Sigmoid colon (tissue), 4 donors: ENCODE measurements around the gene SAC3D1.

ENCODE experiments used
- EP300 ChIP-seq, 4 donors: sonication (generic); formaldehyde crosslinking; IDR thresholded peaks; one replicate each; pipeline ENCODE4 v1.6.1; 2017; ENCODE audit warnings: antibody characterized with exemption in 4 of 4
- POLR2AphosphoS5 ChIP-seq, 4 donors: sonication (generic); formaldehyde crosslinking; IDR thresholded peaks; one replicate each; pipeline ENCODE4 v1.6.1; 2017; ENCODE audit warnings: antibody characterized with exemption in 4 of 4
- TF ChIP-seq, protein P1 (sequence below), 4 experiments: fragments of 450-650 bp in 3 of 4; fragments of 200-600 bp in 1 of 4; IDR thresholded peaks; one replicate each; pipeline ENCODE4 v1.5.1; 2016 to 2019; ENCODE audit warnings: antibody characterized with exemption in 4 of 4, mild to moderate bottlenecking in 3 of 4, moderate library complexity in 2 of 4

DNA sequence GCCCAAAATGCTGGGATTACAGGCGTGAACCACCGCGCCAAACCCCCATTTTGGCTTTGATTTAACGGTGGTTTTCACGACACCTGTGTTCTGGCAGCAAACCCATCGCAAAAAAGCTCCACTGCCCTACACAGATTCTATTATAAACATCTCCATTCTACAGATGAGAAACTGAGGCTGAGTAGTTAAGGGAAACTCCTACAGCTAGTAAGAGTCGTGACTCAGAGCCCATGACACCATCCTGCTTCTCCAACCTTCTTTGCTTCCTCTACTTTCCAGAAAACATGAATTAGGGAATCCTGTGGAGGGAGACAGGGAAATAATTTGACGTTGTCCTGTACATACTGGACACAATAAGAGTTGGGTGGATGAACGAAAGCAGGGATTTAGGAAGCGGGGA lies 14.2 kb upstream of the SAC3D1 start:
- TF ChIP-seq, protein P1, sequence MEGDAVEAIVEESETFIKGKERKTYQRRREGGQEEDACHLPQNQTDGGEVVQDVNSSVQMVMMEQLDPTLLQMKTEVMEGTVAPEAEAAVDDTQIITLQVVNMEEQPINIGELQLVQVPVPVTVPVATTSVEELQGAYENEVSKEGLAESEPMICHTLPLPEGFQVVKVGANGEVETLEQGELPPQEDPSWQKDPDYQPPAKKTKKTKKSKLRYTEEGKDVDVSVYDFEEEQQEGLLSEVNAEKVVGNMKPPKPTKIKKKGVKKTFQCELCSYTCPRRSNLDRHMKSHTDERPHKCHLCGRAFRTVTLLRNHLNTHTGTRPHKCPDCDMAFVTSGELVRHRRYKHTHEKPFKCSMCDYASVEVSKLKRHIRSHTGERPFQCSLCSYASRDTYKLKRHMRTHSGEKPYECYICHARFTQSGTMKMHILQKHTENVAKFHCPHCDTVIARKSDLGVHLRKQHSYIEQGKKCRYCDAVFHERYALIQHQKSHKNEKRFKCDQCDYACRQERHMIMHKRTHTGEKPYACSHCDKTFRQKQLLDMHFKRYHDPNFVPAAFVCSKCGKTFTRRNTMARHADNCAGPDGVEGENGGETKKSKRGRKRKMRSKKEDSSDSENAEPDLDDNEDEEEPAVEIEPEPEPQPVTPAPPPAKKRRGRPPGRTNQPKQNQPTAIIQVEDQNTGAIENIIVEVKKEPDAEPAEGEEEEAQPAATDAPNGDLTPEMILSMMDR (IDR thresholded peaks at IDR 0.05) = no peak
- TF ChIP-seq POLR2AphosphoS5 (IDR thresholded peaks at IDR 0.05) = no peak
- TF ChIP-seq EP300 (IDR thresholded peaks at IDR 0.05) = no peak
